Peyer's patch (tissue), 4 donors: Measurements from ENCODE around the gene PACRG. TPM values are rescaled to one million over a fixed set of nuclear protein-coding genes. Genes with fewer than 3 reads are reported as not detected.

Source experiments
- DNase-seq, 3 donors: peaks; one replicate each; pipeline ENCODE4 v3.0.0-alpha.2; 2017 to 2019
- H3K27ac ChIP-seq, 4 donors: fragments of 200-600 bp; sonication (generic); one replicate each; pipeline ENCODE4 v1.5.1; 2016 to 2019
- H3K27me3 ChIP-seq, 2 donors: fragments of 200-600 bp; sonication (generic); one replicate each; pipeline ENCODE4 v1.5.1; 2019
- H3K36me3 ChIP-seq, 3 donors: fragments of 200-600 bp; sonication (generic); one replicate each; pipeline ENCODE4 v1.5.1; 2016 to 2019
- H3K4me1 ChIP-seq, 4 donors: fragments of 200-600 bp; sonication (generic); one replicate each; pipeline ENCODE4 v1.5.1; 2016 to 2019
- H3K4me3 ChIP-seq, 4 donors: fragments of 200-600 bp; sonication (generic); 1 replicate in 3 of 4; 2 replicates in 1 of 4; pipeline ENCODE4 v1.5.1; 2016 to 2019; ENCODE audit warnings: mild to moderate bottlenecking in 1 of 4
- H3K9me3 ChIP-seq, 4 donors: fragments of 200-600 bp; sonication (generic); one replicate each; pipeline ENCODE4 v1.5.1; 2016 to 2019; ENCODE audit warnings: mild to moderate bottlenecking in 1 of 4
- POLR2A ChIP-seq, 2 donors: fragments of 450-650 bp; IDR thresholded peaks; one replicate each; pipeline ENCODE4 v1.5.1; 2017; ENCODE audit warnings: antibody characterized with exemption in 2 of 2, mild to moderate bottlenecking in 2 of 2, moderate library complexity in 2 of 2
- total RNA-seq, 4 donors: library from RNA; depleted of rRNA; stranded (reverse); fragments of >200 nt; gene quantifications; one replicate each; pipeline ENCODE4 v1.1.0, GENCODE V29; 2016
- TF ChIP-seq, protein P1 (sequence below), 6 experiments: fragments of 450-650 bp in 4 of 6; fragments of 200-600 bp in 2 of 6; sonication (generic) in 1 of 6; IDR thresholded peaks; one replicate each; pipeline ENCODE4 v1.5.1; 2017 to 2019; ENCODE audit warnings: antibody characterized with exemption in 6 of 6, mild to moderate bottlenecking in 3 of 6, moderate library complexity in 1 of 6

PACRG gene
- total RNA-seq, 4 donors from 2014 or later, result 0.76 to 2.5 TPM; not detected in 2

DNA sequence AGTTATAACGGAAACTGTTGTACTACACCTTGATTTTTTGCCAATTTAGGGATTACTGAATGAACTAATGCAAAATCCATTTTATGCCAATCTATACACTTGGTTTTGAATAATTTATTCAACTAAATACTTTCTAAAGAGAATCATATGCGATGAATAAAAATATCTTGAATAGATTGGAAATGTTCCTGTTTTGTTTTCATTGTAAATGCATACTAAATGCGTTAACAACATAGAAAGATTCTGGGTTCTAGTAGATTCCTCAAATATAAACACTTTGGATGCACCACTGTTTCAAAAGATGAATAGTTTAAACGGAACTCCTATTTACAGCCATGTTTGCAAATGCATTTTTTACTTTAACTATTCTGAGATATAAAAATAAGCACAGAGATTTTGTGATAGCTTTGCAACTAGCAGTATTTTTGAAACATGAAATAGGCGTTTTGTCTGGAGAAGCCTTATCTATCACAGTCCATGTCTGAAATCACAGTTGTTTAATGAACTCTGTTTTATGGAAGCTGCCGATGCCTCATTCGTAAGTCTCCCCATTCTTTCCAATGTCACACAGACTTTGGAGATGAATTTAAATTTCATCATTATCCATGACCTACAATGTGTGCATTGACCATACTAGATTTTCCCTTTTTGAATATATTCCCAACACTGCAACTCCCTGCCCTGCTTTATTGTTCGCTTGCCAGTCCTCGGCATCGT, 409.1 kb downstream of the PACRG start:
- H3K4me3 ChIP-seq, result no peak overlapping the region
- H3K36me3 ChIP-seq, result no peaks in the 10 kb centered on the region
- no peaks in the 10 kb centered on the region for H3K4me1 ChIP-seq
- no peaks in the 10 kb centered on the region for H3K9me3 ChIP-seq
- no peak overlapping the region for H3K27ac ChIP-seq
- no peak for DNase-seq
- H3K27me3 ChIP-seq, result no peaks in the 10 kb centered on the region
- TF ChIP-seq POLR2A (IDR thresholded peaks at IDR 0.05), result no peak
- TF ChIP-seq, protein P1, sequence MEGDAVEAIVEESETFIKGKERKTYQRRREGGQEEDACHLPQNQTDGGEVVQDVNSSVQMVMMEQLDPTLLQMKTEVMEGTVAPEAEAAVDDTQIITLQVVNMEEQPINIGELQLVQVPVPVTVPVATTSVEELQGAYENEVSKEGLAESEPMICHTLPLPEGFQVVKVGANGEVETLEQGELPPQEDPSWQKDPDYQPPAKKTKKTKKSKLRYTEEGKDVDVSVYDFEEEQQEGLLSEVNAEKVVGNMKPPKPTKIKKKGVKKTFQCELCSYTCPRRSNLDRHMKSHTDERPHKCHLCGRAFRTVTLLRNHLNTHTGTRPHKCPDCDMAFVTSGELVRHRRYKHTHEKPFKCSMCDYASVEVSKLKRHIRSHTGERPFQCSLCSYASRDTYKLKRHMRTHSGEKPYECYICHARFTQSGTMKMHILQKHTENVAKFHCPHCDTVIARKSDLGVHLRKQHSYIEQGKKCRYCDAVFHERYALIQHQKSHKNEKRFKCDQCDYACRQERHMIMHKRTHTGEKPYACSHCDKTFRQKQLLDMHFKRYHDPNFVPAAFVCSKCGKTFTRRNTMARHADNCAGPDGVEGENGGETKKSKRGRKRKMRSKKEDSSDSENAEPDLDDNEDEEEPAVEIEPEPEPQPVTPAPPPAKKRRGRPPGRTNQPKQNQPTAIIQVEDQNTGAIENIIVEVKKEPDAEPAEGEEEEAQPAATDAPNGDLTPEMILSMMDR (IDR thresholded peaks at IDR 0.05), result no peak

DNA sequence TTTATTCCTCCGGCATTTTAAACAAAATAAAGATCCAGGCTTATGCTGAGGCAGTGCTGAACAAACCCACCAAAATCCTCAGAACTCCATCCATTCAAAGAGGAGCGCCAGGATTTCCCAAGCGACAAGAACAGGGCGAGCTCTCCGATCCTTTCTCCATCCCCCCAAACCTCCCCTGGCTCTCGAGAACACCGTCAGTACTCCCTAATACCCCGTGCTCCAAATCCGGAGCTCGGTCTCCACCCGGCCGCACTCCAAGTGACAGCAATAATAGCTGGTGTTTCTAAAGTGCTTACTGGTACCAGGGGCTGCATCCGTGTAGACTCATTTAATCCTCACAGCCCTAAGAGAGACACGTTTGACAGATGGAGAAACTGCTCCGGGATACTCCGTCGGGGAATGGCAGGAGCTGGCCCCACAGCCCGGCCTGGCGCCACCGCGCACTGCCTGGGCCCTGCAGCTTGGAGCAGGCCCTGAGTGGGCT, 409.7 kb downstream of the PACRG start:
- H3K4me3 ChIP-seq, result no peak overlapping the region
- H3K36me3 ChIP-seq, result no peaks in the 10 kb centered on the region
- no peak for DNase-seq
- no peak overlapping the region for H3K27ac ChIP-seq
- H3K9me3 ChIP-seq, result no peaks in the 10 kb centered on the region
- TF ChIP-seq, protein P1 (IDR thresholded peaks at IDR 0.05), result no peak
- TF ChIP-seq POLR2A (IDR thresholded peaks at IDR 0.05), result no peak
- no peaks in the 10 kb centered on the region for H3K4me1 ChIP-seq
- H3K27me3 ChIP-seq, result no peaks in the 10 kb centered on the region

DNA sequence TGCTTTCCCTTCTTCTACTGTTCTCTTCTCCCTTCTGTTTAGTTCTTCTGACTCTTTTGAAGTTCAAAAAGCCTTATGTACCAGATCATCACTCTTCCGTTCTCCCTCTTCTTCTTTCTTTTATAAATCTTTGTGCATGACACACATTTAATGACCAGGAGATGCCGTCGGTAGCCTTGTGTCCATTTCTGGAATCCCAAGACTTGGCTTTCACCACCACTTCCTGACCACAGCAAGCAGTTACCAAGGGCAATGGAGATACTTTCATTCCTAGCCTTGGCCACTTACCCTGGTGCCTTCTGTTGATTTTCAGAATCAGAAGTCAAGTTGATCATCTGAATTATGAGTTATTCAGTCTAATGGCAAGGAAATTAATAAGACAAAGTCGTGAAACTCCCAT, 418.3 kb downstream of the PACRG start:
- Histone ChIP-seq H3K4me3 (no peak overlapping the region), H3K9me3 (no peaks in the 10 kb centered on the region), H3K27ac (no peak overlapping the region), H3K36me3 (no peaks in the 10 kb centered on the region), H3K27me3 (no peaks in the 10 kb centered on the region), H3K4me1 (no peaks in the 10 kb centered on the region)
- no peak for DNase-seq
- TF ChIP-seq, protein P1 (IDR thresholded peaks at IDR 0.05), result no peak
- no peak for TF ChIP-seq POLR2A (IDR thresholded peaks at IDR 0.05)

DNA sequence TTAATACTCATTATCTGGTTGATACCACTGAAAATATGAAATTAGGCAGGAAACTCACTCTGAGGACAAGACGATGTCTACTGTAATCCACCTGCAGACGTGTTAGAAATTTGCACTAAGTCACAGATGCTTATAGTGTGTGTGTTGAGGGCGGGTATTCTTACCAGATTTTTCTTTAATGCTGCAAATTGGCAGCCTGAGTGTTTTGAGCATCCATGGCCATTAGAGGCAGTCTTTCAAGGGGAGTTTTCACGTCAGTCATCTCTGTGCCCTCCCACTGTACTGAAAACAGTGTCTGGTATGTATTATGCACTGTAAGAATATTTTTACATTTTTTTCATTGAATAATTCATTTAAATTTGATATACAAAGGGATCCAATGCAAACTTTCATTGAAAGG, 420.2 kb downstream of the PACRG start:
- H3K4me1 ChIP-seq, result no peaks in the 10 kb centered on the region
- no peaks in the 10 kb centered on the region for H3K27me3 ChIP-seq
- no peak for DNase-seq
- no peak overlapping the region for H3K4me3 ChIP-seq
- TF ChIP-seq POLR2A (IDR thresholded peaks at IDR 0.05), result no peak
- TF ChIP-seq, protein P1 (IDR thresholded peaks at IDR 0.05), result no peak
- no peaks in the 10 kb centered on the region for H3K36me3 ChIP-seq
- H3K27ac ChIP-seq, result no peak overlapping the region
- H3K9me3 ChIP-seq, result no peaks in the 10 kb centered on the region

DNA sequence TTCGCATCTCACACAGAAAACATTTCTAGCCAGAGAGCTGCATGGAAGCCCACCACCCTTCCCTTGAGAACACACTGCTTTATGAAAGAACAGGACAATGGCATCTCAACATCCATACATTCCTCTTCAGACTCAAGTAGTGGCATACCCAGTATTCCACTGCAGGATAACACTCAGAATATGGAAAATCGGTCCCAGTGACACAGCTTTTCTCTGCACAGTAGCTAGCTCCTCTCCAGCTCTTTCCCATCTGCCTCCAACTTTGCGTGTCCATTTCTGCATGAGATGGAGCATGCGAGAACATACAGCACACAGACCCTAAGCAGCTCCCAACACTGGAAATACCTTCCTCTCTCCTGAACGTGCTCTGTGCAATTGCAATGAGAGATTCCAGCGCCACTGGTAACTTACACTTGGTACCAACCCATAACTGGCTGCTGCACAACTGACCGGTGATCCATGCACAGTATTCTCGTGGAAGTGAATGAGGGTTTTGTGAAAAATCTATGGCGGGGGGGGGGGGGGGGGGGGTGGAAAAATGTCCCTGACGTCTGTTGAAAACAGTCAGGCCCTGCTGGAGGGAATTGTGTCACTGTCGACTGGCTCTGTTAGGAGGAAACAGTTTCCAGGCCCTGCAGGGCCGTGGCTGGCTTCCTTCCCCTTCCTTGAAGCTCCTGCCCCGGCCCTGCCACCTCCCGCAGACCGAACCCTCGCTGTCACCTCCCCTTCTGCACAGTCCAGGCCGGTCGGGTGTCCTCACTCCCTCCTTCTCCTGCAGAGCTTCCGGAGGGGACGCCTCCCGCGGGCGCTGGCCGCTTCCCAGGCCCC, 420.9 kb downstream of the PACRG start:
- Histone ChIP-seq H3K36me3 (no peaks in the 10 kb centered on the region), H3K27ac (no peak overlapping the region), H3K4me3 (no peak overlapping the region), H3K9me3 (no peaks in the 10 kb centered on the region), H3K4me1 (no peaks in the 10 kb centered on the region), H3K27me3 (no peaks in the 10 kb centered on the region)
- no peak for TF ChIP-seq POLR2A (IDR thresholded peaks at IDR 0.05)
- TF ChIP-seq, protein P1 (IDR thresholded peaks at IDR 0.05), result no peak
- DNase-seq, result no peak
